ENCODE measurements around the gene UBA1. TPM values are rescaled to one million over a fixed set of nuclear protein-coding genes. Genes with fewer than 3 reads are reported as not detected.

UBA1 gene
- total RNA-seq, 1 experiment from 2014 or later, result 275 TPM

GRCh38 chrX:47158131-47158530 is 35.5 kb upstream of the UBA1 start:
- ChIA-PET RAD21 (ENCODE audit: low non-redundant PET in 1 of 2, low total read pairs in 2 of 2, uncharacterized antibody in 2 of 2, unreplicated experiment in 2 of 2) (no interaction called here), CTCF (interaction anchor here (1.7 kb wide), 1 partner anchor 13 kb away, joined by 4 read pairs; the partner anchor contains the start of genes NDUFB11 and RBM10), POLR2A (no interaction called here)
- peaks cover 87% of the 10 kb centered on the region for H3K79me2 ChIP-seq (ENCODE audit: insufficient read depth, low read length)
- no peak for ATAC-seq
- H3K4me3 ChIP-seq (replicated peaks in 1 of 2; ENCODE audit: low read depth in 1 of 2, low read length in 2 of 2), result no peak overlapping the region
- no peak overlapping the region for H3K9ac ChIP-seq (ENCODE audit: low read length)
- BruUV-seq (replicated peaks), result no TSS peak
- H2AFZ ChIP-seq (ENCODE audit: low read depth, low read length, poor library complexity, severe bottlenecking), result no peak overlapping the region
- no peak overlapping the region for H3K4me2 ChIP-seq (ENCODE audit: low read length)
- no peak overlapping the region for H3K27ac ChIP-seq (ENCODE audit: low read depth, low read length)
- H4K20me1 ChIP-seq (ENCODE audit: insufficient read depth), result no peaks in the 10 kb centered on the region
- intact Hi-C loops (cut with micrococcal nuclease), result no loop called here
- no peaks in the 10 kb centered on the region for H3K4me1 ChIP-seq (ENCODE audit: control insufficient read depth in 1 of 2, insufficient read depth in 2 of 2, low read length in 2 of 2)
- TF ChIP-seq TCF7L2 (IDR thresholded peaks at IDR 0.05; ENCODE audit: borderline replicate concordance, extremely low read depth, insufficient read depth, insufficient read length) (no peak), CTCF (IDR thresholded peaks at IDR 0.05 in 2 of 3, conservative IDR thresholded peaks at IDR 0.05 in 1 of 3; ENCODE audit: borderline replicate concordance in 1 of 3, insufficient read depth in 1 of 3, low read depth in 2 of 3, low read length in 2 of 3) (peak in 2 of 3 experiments; percentile 19 to 32; a peak in 2 of 6 replicates)
- no peak for DNase-seq (ENCODE audit: low read depth, low spot score)
- no peaks in the 10 kb centered on the region for H3K9me2 ChIP-seq (ENCODE audit: insufficient read depth)
- H3K27me3 ChIP-seq (ENCODE audit: insufficient read depth, low read length), result no peaks in the 10 kb centered on the region
- H3K9me3 ChIP-seq (ENCODE audit: control insufficient read depth in 1 of 2, insufficient read depth in 1 of 2, low read depth in 1 of 2, low read length in 2 of 2), result no peaks in the 10 kb centered on the region
- peaks cover 0 to 4% of the 10 kb centered on the region in 2 experiments; a peak in 1 of 4 replicates for H3K36me3 ChIP-seq (ENCODE audit: control insufficient read depth in 1 of 2, insufficient read depth in 2 of 2, low read length in 2 of 2)

- Histone ChIP-seq H3K4me1 (ENCODE audit: control insufficient read depth in 1 of 2, insufficient read depth in 2 of 2, low read length in 2 of 2) (no peaks in the 10 kb centered on the region), H3K27ac (ENCODE audit: low read depth, low read length) (no peak overlapping the region), H3K4me3 (replicated peaks in 1 of 2; ENCODE audit: low read depth in 1 of 2, low read length in 2 of 2) (no peak overlapping the region), H3K79me2 (ENCODE audit: insufficient read depth, low read length) (peaks cover 85% of the 10 kb centered on the region), H3K9me2 (ENCODE audit: insufficient read depth) (no peaks in the 10 kb centered on the region), H3K9me3 (ENCODE audit: control insufficient read depth in 1 of 2, insufficient read depth in 1 of 2, low read depth in 1 of 2, low read length in 2 of 2) (no peaks in the 10 kb centered on the region), H2AFZ (ENCODE audit: low read depth, low read length, poor library complexity, severe bottlenecking) (no peak overlapping the region), H4K20me1 (ENCODE audit: insufficient read depth) (no peaks in the 10 kb centered on the region), H3K4me2 (ENCODE audit: low read length) (no peak overlapping the region), H3K9ac (ENCODE audit: low read length) (no peak overlapping the region), H3K36me3 (ENCODE audit: control insufficient read depth in 1 of 2, insufficient read depth in 2 of 2, low read length in 2 of 2) (peaks cover 0 to 4% of the 10 kb centered on the region in 2 experiments; a peak in 1 of 4 replicates), H3K27me3 (ENCODE audit: insufficient read depth, low read length) (no peaks in the 10 kb centered on the region)
- ChIA-PET CTCF (no interaction called here), POLR2A (no interaction called here), RAD21 (ENCODE audit: low non-redundant PET in 1 of 2, low total read pairs in 2 of 2, uncharacterized antibody in 2 of 2, unreplicated experiment in 2 of 2) (no interaction called here)
- intact Hi-C loops (cut with micrococcal nuclease), result no loop called here
- BruUV-seq (replicated peaks), result no TSS peak
- no peak for ATAC-seq
- no peak for TF ChIP-seq SIN3A (IDR thresholded peaks at IDR 0.05; ENCODE audit: low read depth)
- TF ChIP-seq CBX3 (IDR thresholded peaks at IDR 0.05; ENCODE audit: low read depth), result no peak
- no peak for TF ChIP-seq ELF1 (IDR thresholded peaks at IDR 0.05; ENCODE audit: borderline replicate concordance, low read depth)
- no peak for TF ChIP-seq SRF (IDR thresholded peaks at IDR 0.05; ENCODE audit: low read depth)
- TF ChIP-seq EZH2 (IDR thresholded peaks at IDR 0.05), result no peak
- TF ChIP-seq MAX (IDR thresholded peaks at IDR 0.05), result no peak
- TF ChIP-seq YY1 (IDR thresholded peaks at IDR 0.05; ENCODE audit: extremely low read depth, insufficient replicate concordance, low read depth, low read length), result no peak
- no peak for TF ChIP-seq FOSL1 (IDR thresholded peaks at IDR 0.05; ENCODE audit: low read depth)
- no peak for TF ChIP-seq ZFX (IDR thresholded peaks at IDR 0.05)
- TF ChIP-seq JUND (IDR thresholded peaks at IDR 0.05), result no peak
- TF ChIP-seq CTCF (IDR thresholded peaks at IDR 0.05 in 2 of 3, conservative IDR thresholded peaks at IDR 0.05 in 1 of 3; ENCODE audit: borderline replicate concordance in 1 of 3, insufficient read depth in 1 of 3, low read depth in 2 of 3, low read length in 2 of 3), result no peak
- no peak for TF ChIP-seq RAD21 (IDR thresholded peaks at IDR 0.05; ENCODE audit: low read depth)
- no peak for TF ChIP-seq SP1 (IDR thresholded peaks at IDR 0.05; ENCODE audit: low read depth)
- TF ChIP-seq ATF3 (IDR thresholded peaks at IDR 0.05), result no peak
- TF ChIP-seq POLR2AphosphoS5 (IDR thresholded peaks at IDR 0.05; ENCODE audit: low read depth, low read length), result no peak
- DNase-seq (ENCODE audit: low read depth, low spot score), result no peak
Observed at GRCh38 chrX:47158781-47159180, 34.8 kb upstream of the UBA1 start.
